Measurements from ENCODE around the gene CYP21A2.
"Not testable (repeated sequence)": the region's sequence is repeated elsewhere in the genome, so short reads cannot be mapped to it uniquely, and the experiment has no call there.

CYP21A2 gene

GRCh38 chr6:32035283-32036013, 2.8 kb upstream of the CYP21A2 start:
- DNase-seq = not testable (repeated sequence)

- not testable (repeated sequence) for DNase-seq
These were observed 1.1 kb upstream of the CYP21A2 start for GRCh38 chr6:32037136-32037535.

DNA sequence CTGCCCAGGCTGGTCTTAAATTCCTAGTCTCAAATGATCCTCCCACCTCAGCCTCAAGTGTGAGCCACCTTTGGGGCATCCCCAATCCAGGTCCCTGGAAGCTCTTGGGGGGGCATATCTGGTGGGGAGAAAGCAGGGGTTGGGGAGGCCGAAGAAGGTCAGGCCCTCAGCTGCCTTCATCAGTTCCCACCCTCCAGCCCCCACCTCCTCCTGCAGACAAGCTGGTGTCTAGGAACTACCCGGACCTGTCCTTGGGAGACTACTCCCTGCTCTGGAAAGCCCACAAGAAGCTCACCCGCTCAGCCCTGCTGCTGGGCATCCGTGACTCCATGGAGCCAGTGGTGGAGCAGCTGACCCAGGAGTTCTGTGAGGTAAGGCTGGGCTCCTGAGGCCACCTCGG, 663 bp downstream of the CYP21A2 start:
- not testable (repeated sequence) for DNase-seq

- not testable (repeated sequence) for DNase-seq
These were observed 1.4 kb downstream of the CYP21A2 start for GRCh38 chr6:32039321-32040274.

DNA sequence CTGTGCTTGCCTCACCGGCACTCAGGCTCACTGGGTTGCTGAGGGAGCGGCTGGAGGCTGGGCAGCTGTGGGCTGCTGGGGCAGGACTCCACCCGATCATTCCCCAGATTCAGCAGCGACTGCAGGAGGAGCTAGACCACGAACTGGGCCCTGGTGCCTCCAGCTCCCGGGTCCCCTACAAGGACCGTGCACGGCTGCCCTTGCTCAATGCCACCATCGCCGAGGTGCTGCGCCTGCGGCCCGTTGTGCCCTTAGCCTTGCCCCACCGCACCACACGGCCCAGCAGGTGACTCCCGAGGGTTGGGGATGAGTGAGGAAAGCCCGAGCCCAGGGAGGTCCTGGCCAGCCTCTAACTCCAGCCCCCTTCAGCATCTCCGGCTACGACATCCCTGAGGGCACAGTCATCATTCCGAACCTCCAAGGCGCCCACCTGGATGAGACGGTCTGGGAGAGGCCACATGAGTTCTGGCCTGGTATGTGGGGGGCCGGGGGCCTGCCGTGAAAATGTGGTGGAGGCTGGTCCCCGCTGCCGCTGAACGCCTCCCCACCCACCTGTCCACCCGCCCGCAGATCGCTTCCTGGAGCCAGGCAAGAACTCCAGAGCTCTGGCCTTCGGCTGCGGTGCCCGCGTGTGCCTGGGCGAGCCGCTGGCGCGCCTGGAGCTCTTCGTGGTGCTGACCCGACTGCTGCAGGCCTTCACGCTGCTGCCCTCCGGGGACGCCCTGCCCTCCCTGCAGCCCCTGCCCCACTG, 2.3 kb downstream of the CYP21A2 start:
- not testable (repeated sequence) for DNase-seq

- DNase-seq = not testable (repeated sequence)
These were observed 2.8 kb downstream of the CYP21A2 start for GRCh38 chr6:32041050-32041321.

GRCh38 chr6:32041385-32041784, 3.2 kb downstream of the CYP21A2 start:
- not testable (repeated sequence) for DNase-seq

GRCh38 chr6:32042276-32042675, 4.1 kb downstream of the CYP21A2 start:
- not testable (repeated sequence) for DNase-seq

DNA sequence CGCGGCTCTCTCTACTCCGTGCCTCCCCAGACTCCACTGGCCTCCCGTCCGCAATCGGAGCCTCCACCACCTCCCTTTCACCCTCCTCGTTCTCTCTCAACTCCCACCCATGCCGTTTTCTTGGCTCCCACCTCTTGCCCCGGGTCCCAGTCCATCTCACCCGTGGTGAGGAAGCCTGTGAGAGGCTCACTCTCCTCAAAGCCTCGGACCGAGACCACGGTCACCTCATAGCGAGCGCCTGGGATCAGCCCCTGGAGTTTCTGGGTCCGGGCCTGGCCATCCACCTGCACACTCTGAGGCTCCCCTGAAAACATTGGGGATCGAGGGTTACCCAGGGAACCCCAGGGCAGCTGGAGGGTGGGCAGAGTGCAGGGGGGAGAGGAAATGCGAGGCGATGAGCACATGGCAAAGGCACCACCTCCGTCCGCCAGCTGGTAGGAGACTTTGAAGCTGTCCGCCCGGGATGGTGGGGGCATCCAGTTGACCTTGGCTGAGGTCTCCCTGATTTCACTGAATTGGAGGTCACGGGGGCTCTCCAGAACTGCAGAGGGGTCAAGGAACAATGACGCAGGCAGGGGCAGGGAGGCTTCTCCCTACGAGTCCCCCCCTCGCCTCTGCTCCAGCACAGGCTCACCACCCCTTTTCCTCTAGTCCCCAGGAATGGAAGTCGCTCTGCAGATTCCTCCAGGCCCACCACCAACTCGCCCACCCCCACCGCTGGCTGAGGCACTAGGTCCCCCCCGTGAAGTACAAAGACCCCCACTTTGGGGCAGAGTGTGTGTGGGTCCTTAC, 5.6 kb downstream of the CYP21A2 start:
- not testable (repeated sequence) for DNase-seq

- DNase-seq = not testable (repeated sequence)
These were observed 6.7 kb downstream of the CYP21A2 start for GRCh38 chr6:32044916-32045315.

DNA sequence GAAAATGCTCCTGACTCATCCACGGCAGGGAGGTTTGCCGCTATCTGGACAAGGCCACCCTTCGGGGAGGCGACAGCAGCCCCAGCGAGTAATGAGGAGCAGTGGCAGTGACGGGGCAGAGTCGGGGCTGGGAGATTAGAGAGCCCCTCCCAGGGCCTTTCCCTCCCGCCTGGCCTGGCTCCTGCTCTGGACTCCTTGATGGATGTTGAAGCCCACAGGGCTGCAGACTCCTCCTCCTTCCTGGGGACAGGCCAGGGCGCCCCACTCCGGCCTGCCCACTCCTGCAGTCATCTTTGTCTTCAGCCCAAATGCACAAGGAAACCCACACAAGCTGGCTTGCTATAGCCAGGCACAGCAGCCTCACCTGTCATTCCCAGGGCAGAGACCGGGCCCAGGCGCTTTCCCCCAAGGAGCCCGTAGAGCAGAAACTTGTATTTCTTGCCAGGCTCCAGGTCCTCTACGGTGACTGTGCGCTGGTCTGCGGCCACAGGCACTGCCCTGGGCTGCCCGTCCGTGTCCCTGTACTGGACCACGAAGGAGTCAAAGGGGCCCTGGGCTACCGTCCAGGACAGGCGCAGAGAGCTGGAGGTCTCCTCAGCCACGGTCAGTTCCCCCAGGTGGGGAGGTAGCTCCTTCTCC, 7.7 kb downstream of the CYP21A2 start:
- DNase-seq = no peak

DNA sequence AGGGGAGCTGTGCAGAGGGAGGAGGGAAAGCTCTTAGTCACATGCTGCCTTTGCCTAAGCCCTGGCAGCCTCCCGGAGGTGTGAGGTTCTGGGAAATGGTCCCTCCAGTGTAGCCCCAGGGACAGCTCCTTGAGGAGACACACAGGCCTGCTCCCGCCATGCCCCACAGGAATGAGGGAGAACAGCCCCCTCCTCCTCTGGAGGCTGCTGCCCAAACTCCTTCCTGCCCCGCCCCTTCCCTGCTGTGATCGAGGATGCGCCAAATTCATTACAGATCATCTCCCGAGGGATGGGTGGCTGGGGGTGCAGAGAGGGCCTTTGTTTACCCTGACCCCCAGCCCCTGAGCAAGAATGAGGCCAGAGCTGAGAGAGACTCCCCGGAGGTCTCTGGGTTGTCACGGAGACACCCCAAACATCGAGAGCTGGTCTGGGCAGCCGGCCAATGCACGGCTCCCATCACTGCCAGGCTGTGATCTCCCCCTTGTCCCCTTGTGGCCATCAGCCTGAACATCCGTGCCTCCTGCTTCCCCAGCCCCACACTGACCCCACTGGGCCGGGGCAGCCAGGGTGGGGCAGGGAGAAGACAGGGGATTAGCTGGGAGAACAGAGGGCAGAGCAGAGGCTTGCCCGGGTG, 8.4 kb downstream of the CYP21A2 start:
- DNase-seq = peak; percentile 63

- DNase-seq = no peak
These were observed 8.9 kb downstream of the CYP21A2 start for GRCh38 chr6:32047084-32047478.

- no peak for DNase-seq
These were observed 9.3 kb downstream of the CYP21A2 start for GRCh38 chr6:32047539-32047854.

DNA sequence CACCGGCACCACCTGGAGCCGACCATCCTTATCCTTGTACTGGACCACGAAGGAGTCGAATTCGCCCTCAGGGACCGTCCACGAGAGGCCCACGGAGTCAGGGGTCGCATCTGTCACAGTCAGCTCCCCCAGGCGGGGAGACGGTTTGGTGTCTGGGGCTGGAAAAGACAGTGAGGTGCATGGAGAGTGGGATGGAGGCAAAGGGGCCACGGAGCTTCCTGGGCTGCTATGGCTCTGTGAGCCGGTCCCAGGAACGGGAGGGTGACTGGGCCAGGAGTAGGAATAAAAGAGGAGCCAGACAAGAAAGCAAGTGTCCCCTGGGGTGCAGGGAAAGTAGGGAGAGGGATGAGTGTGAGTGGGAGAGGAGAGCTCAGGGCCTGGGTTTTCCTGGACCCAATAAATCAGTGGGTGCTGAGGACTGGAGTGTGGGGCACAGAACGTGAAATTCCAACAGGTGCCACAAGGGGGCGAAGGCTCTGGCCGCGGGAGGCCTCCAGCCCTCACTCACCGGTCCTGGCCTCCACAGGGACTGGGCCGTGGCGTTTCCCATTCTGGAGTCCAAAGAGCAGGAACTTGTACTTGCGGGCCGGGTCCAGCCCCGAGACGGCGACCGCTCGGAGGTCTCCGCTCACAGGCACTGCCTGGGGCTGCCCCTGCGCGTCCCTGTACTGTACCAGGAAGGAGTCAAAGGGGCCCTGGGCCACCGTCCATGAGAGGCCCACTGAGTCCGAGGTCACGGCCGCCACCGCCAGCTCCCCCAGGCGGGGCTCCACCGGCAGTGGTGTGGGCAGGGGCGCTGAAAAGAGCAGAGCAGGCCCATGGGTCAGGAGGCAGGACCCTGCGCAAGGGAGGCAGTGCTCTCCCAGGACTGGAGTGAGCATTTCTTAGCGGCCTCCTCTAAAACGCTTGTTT, 9.9 kb downstream of the CYP21A2 start:
- DNase-seq = peak; percentile 78

GRCh38 chr6:32049149-32049548, 10.9 kb downstream of the CYP21A2 start:
- DNase-seq = not testable (repeated sequence)

- not testable (repeated sequence) for DNase-seq
These were observed 11.5 kb downstream of the CYP21A2 start for GRCh38 chr6:32049736-32050135.

DNA sequence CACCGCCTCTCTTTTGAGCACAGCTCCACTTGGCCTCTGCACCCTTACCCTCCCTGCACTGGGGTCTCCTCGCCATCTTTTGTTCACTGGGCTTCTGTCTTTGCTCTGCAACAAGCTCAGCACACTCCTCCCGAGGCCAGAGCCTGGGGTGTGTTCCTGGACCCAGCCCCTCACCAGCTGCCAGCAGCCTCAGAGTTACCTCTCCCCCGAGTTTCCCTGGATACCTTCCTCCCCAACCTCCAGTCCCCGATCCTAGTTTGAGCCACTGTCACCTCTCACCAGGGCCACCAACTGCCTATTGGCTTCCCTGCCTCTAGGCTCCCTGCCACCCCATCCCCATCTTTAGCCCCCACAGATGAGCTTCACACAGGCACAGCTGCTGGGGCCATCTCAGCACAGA, 12.3 kb downstream of the CYP21A2 start:
- no peak for DNase-seq

GRCh38 chr6:32052626-32053025, 14.4 kb downstream of the CYP21A2 start:
- not testable (repeated sequence) for DNase-seq

GRCh38 chr6:32053314-32053713, 15.1 kb downstream of the CYP21A2 start:
- not testable (repeated sequence) for DNase-seq

Measured in eye (tissue), 1 donor.